Activated T-helper 2 cell treated with anti-CD3 and anti-CD28 coated beads, Interferon-gamma antibody, Interleukin-2, Interleukin-4, amounts not matched to agents 10 μg/mL and 5 μg/mL and 100 μg/mL, durations not matched to agents 14 hours and 24 hours and 36 hours (primary cell): ENCODE results near the gene MOB3A. TPM values are rescaled to one million over a fixed set of nuclear protein-coding genes. Genes with fewer than 3 reads are reported as not detected.

ENCODE experiments used
- DNase-seq: peaks from one replicate; pipeline ENCODE4 v3.0.0; 2021; ENCODE audit warnings: low spot score
- H3K27ac Mint-ChIP-seq: one replicate; pipeline ENCODE4 v1.8.0; 2021; ENCODE audit warnings: mixed read lengths
- H3K27me3 Mint-ChIP-seq: one replicate; pipeline ENCODE4 v1.8.0; 2021; ENCODE audit warnings: low read depth, mixed read lengths
- H3K36me3 Mint-ChIP-seq: one replicate; pipeline ENCODE4 v1.8.0; 2021; ENCODE audit warnings: low read depth, mixed read lengths
- H3K4me1 Mint-ChIP-seq: one replicate; pipeline ENCODE4 v1.8.0; 2021; ENCODE audit warnings: low read depth, mixed read lengths
- H3K4me3 Mint-ChIP-seq: one replicate; pipeline ENCODE4 v1.8.0; 2021; ENCODE audit warnings: low read depth, mild to moderate bottlenecking, moderate library complexity, mixed read lengths
- H3K9me3 Mint-ChIP-seq: one replicate; pipeline ENCODE4 v1.8.0; 2021; ENCODE audit warnings: mixed read lengths
- intact Hi-C: fragments of 100-400 bp; cut with micrococcal nuclease; formaldehyde crosslinking; loops from one replicate; pipeline ENCODE4 v1.15.1; 2023
- total RNA-seq: library from RNA; stranded (reverse); gene quantifications from 2 replicates; pipeline ENCODE4 v1.2.3, GENCODE V29; 2022

MOB3A gene
- total RNA-seq, 1 donor from 2014 or later: 175 TPM

GRCh38 chr19:2053601-2054389 is 42.3 kb downstream of the MOB3A start:
- Mint-ChIP-seq H3K36me3 (peaks cover 11% of the 10 kb centered on the region), H3K4me3 (no peak overlapping the region), H3K4me1 (peaks cover 31% of the 10 kb centered on the region), H3K9me3 (no peaks in the 10 kb centered on the region), H3K27ac (peak overlapping the region; percentile 65), H3K27me3 (no peaks in the 10 kb centered on the region)
- no peak for DNase-seq
- intact Hi-C loops: loop anchor here (5.0 kb wide), 1 partner anchor 39 kb away; no protein-coding TSS in a partner anchor

GRCh38 chr19:2051773-2052704 is 44.1 kb downstream of the MOB3A start:
- Mint-ChIP-seq H3K27ac (peak overlapping the region; percentile 86), H3K27me3 (no peaks in the 10 kb centered on the region), H3K36me3 (peaks cover 18% of the 10 kb centered on the region), H3K9me3 (no peaks in the 10 kb centered on the region), H3K4me1 (peaks cover 31% of the 10 kb centered on the region), H3K4me3 (peak overlapping the region; percentile 72)
- no peak for DNase-seq
- intact Hi-C loops: loop anchor here (1.0 to 5.0 kb wide), 2 partner anchors 9 to 40 kb away; no protein-coding TSS in a partner anchor

GRCh38 chr19:2050991-2051772 is 44.9 kb downstream of the MOB3A start, which contains the start of gene MKNK2:
MKNK2 (minus strand) TSS chr19:2051244; CDS start chr19:2050851, 393 bp downstream.
- no peaks in the 10 kb centered on the region for H3K27me3 Mint-ChIP-seq
- peak within 1 kb of the TSS; percentile 82 for H3K4me3 Mint-ChIP-seq
- intact Hi-C loops: loop anchor here (1.0 to 5.0 kb wide), 3 partner anchors 9 to 41 kb away; no protein-coding TSS in a partner anchor
- H3K36me3 Mint-ChIP-seq: peaks cover 21% of the 10 kb centered on the region
- peak within 1 kb of the TSS; percentile 86 for H3K27ac Mint-ChIP-seq
- DNase-seq: peak; percentile 91
- peaks cover 25% of the 10 kb centered on the region for H3K4me1 Mint-ChIP-seq
- no peaks in the 10 kb centered on the region for H3K9me3 Mint-ChIP-seq

- intact Hi-C loops: loop anchor here (1.0 to 5.0 kb wide), 2 partner anchors 8 to 42 kb away; no protein-coding TSS in a partner anchor
- Mint-ChIP-seq H3K27me3 (no peaks in the 10 kb centered on the region), H3K27ac (no peak overlapping the region), H3K4me1 (peaks cover 22% of the 10 kb centered on the region), H3K9me3 (no peaks in the 10 kb centered on the region), H3K36me3 (peaks cover 21% of the 10 kb centered on the region), H3K4me3 (peak overlapping the region; percentile 82)
- no peak for DNase-seq
Observed at GRCh38 chr19:2050349-2050990, 45.7 kb downstream of the MOB3A start.

- Mint-ChIP-seq H3K4me3 (peak overlapping the region; percentile 82), H3K27me3 (no peaks in the 10 kb centered on the region), H3K27ac (peak overlapping the region; percentile 60), H3K4me1 (peaks cover 19% of the 10 kb centered on the region), H3K36me3 (peaks cover 23% of the 10 kb centered on the region), H3K9me3 (no peaks in the 10 kb centered on the region)
- intact Hi-C loops: loop anchor here (1.0 to 5.0 kb wide), 2 partner anchors 8 to 42 kb away; no protein-coding TSS in a partner anchor
- peak; percentile 69 for DNase-seq
Observed at GRCh38 chr19:2049741-2050348, 46.3 kb downstream of the MOB3A start.

- Mint-ChIP-seq H3K36me3 (peaks cover 26% of the 10 kb centered on the region), H3K27ac (no peak overlapping the region), H3K4me1 (peaks cover 19% of the 10 kb centered on the region), H3K9me3 (no peaks in the 10 kb centered on the region), H3K27me3 (no peaks in the 10 kb centered on the region), H3K4me3 (peak overlapping the region; percentile 82)
- no peak for DNase-seq
- intact Hi-C loops: no loop called here
Observed at GRCh38 chr19:2048959-2049740, 47.0 kb downstream of the MOB3A start.

- no peak for DNase-seq
Observed at GRCh38 chr19:2048104-2048958, 47.8 kb downstream of the MOB3A start.

GRCh38 chr19:2047449-2048103 is 48.5 kb downstream of the MOB3A start:
- intact Hi-C loops: no loop called here
- H3K36me3 Mint-ChIP-seq: peaks cover 31% of the 10 kb centered on the region
- no peaks in the 10 kb centered on the region for H3K27me3 Mint-ChIP-seq
- no peak overlapping the region for H3K4me3 Mint-ChIP-seq
- no peak overlapping the region for H3K27ac Mint-ChIP-seq
- no peaks in the 10 kb centered on the region for H3K9me3 Mint-ChIP-seq
- no peak for DNase-seq
- H3K4me1 Mint-ChIP-seq: peaks cover 19% of the 10 kb centered on the region

More at GRCh38 chr19:2048104-2048958, 47.8 kb downstream of the MOB3A start:
- Mint-ChIP-seq H3K36me3 (peaks cover 29% of the 10 kb centered on the region), H3K27me3 (no peaks in the 10 kb centered on the region), H3K4me1 (peaks cover 19% of the 10 kb centered on the region), H3K4me3 (peak overlapping the region; percentile 82), H3K9me3 (no peaks in the 10 kb centered on the region), H3K27ac (no peak overlapping the region)
- intact Hi-C loops: no loop called here

GRCh38 chr19:2047076-2047448 is 49.1 kb downstream of the MOB3A start:
- H3K9me3 Mint-ChIP-seq: no peaks in the 10 kb centered on the region
- intact Hi-C loops: no loop called here

More at GRCh38 chr19:2047076-2047448, 49.1 kb downstream of the MOB3A start:
- Mint-ChIP-seq H3K27ac (no peak overlapping the region), H3K4me3 (no peak overlapping the region), H3K4me1 (peaks cover 14% of the 10 kb centered on the region), H3K36me3 (peaks cover 33% of the 10 kb centered on the region), H3K27me3 (no peaks in the 10 kb centered on the region)
- DNase-seq: no peak
